NOMO-1 (cell line): ENCODE results near the gene XKR3.
"Not testable (repeated sequence)": the region's sequence is repeated elsewhere in the genome, so short reads cannot be mapped to it uniquely, and the experiment has no call there.

Source experiments
- DNase-seq, 2 experiments: peaks; one replicate each; lab custom pipeline; 2025; ENCODE audit not compliant: unreplicated experiment in 2 of 2; lab: John Stamatoyannopoulos, UW

Gene XKR3

DNA sequence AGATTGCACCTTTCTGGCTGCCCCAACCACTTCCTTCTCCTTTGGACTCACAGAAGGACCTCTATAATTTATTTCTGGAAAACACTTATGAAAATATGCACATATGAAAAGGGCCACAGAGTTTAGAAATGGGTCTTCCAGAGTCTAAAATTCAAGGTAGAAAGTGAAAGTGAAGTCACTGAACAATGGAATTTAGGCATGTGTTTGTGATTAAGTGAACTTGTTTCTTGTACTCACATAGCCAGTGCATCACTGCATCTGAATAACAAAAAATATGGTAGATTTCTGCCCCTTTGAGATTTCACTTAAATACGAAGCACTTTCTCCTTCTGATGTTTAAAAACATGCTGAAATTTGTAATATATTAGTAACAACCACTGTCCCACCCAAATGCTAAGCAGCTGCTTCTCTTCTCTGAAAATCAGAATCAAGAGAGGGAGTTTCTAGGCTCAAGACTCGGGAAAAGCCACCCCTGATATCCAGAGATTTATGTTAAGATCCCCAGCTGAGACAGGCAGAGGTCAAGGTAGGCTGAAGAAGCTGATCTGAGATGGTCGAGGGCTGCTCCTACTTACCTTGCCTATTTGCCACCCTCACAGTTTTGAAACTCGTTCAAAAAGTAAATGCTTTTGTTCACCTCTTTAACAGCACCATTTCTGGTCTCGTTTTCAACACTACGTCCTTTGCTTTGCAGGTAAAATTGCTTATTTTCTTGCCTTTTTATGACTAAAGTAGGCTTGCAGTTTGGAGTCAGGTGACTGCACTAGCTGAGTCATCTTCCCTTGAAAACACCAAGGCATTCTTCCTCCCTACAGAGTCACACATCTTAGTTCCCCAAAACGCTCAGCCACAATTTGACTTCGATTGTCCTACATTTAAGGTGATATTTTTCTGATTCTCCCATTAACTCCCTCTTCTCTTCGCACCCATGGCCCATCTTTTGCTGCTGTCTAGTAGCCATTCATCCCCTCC, at the start of gene XKR3:
XKR3 (minus strand) TSS at position 696 of the 972 bp plus-strand sequence. CDS start 17,338 bp downstream, outside the sequence.
- DNase-seq: peak; percentile 63 to 91

DNA sequence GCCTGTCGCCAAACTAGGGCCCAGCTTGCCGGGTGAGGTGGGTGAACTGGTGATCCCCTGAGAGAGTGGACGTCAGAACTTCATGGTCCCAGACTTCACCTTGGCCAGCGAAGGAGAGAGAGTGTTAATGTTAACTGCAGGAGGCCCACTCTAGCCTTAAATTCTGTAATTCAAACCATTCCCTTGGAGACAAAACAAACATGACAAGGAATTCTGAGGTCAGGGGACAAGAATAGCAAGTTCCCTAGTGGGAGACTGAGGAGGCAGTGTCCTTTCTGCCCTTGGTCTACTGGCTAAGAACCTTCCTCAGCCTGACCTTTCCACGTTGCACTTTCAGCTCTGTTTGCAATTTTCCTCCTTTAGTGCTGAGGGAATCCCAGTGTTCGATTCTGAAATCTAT, 44.4 kb upstream of the XKR3 start:
- not testable (repeated sequence) for DNase-seq

DNA sequence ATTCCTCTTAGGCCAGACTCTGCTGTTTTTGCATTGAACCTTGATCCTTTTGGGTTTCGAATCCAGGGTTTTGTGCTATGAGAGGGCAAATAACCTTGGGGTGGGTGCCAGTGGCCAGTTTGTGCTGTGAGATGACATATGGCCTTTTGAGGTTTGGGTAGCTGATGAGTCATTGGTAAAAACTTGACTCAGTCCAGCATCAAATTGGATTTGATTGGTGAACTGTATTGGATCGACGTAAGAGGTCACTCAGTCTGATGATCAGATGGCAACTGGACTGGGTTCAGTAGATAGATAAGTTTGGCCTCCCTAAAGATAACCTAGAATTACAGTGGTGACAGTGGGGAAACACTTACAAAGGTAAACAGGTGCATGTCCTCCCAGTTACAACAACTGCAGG, 41.0 kb upstream of the XKR3 start:
- no peak for DNase-seq

DNA sequence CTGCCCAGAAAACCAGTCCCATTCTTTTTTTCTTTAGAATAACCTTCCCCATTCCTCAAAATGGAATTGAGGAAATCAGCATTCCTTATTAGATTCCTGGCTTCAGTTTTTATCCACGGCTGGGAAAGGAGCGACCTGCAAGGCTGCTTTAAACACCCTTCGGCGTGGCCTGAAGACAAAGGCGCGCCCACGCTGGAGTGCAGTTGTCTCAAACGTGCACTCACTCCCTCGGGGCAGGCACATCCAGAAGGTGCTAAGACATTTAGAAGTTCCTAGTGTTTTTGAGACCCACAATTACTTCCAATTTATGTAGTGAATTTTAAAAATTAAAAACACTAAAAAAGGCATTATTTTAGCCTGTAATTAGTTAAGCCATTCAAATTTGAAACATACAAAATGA, 31.6 kb upstream of the XKR3 start:
- not testable (repeated sequence) for DNase-seq

DNA sequence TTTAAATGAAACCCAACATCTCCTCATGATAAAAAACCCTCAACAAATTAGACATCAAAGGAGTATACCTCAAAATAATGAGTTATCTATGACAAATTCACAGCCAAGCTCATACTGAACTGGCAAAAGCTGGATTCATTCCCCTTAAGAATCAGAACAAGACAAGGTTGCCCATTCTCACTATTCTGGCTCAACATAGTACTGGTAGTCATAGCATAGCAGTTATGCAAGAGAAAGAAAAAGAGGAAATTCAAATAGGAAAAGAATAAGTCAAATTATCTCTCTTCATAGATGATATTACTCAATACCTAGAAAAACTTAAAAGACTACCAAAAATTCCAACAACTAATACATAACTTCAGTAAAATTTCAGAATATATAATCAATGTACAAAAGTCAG, 29.4 kb upstream of the XKR3 start:
- peak in 1 of 2 experiments; percentile 88 for DNase-seq

DNA sequence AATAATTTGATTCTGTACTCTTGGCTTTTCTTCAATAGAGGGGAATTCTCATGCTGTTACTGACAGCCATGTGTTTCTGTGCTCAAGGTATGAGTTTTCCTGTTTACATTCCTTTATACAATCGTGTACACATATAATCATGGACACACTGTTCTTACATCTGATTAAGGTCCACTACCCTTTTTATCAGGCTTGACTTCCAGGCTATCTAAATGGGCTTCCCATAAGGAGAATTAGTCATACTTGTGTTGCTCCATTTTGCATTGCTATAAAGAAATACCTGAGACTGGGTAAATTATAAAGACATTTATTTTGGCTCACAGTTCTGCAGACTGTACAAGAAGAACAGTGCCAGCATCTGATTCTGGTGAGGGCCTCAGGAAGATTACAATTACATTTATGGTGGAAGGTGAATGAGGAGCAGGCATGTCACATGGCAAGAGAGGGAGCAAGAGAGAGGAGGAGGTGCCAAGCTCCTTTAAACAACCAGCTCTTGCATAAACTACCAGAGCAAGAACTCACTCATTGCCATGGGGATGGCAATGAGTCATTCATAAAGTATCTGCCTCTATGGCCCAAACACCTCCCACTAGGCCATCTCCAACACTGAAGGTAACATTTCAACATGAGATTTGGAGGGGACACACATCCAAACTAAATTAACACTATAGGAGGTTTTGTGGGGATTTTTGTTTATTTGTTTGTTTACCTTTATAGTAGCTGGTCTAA, 26.2 kb upstream of the XKR3 start:
- DNase-seq: not testable (repeated sequence)

DNA sequence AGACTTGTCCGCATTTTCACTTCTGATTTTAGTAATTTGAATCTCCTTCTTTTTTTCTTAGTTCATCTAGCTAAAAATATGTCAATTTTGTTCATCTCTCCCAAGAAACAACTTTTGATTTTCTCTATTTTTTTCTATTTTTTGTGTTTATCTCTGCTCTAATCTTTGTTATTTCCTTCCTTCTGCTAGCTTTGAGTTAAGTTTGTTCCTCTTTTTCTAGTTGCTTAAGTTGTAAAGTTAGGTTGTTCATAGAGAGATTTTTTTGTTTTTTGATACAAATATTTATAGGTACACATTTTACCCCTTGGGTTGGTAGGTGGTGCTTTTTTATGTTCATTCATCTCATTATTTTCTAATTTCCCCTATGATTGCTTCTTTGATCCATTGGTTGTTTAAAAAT, 22.1 kb upstream of the XKR3 start:
- peak in 1 of 2 experiments; percentile 64 for DNase-seq

DNA sequence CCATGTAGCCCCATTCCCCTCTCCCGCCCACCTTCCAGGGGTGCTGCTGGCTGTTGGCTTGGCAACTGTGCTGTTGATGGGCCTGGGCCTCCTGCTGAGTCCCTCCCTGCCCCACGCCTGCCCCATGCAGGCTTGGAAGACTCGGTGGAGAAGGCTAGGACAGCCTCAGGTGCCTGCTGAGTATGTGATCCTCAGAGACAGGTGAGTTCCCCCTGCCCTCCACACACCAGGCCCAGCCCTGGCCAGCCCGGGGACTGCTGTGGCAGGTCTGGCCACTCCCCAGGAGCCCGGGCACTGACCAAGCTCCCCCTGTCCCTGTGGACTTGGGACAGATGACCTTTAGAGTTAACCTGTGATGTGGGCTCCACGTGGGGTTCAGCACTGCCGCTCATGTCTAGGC, 20.7 kb upstream of the XKR3 start:
- no peak for DNase-seq

DNA sequence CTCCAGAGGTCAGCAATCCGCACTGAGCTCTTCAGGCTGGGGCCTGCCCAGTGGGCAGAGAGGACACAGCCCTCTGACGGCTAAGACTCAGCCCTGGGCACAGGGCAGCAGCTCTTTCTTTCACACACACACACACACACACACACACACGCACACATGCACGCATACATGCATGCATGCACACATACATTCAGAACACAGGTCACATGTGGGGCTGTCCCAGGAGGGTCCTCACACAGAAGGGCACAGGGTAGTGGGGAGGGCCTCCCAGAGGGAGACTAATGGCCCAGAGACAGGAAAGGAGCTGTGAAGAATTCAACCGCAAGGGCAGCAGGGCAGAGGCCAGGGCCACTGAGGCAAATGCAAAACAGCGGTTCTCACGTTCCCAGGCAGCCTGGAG, 20.3 kb upstream of the XKR3 start:
- no peak for DNase-seq

- DNase-seq: no peak
Observed at GRCh38 chr22:16844529-16844928, 19.3 kb upstream of the XKR3 start.

DNA sequence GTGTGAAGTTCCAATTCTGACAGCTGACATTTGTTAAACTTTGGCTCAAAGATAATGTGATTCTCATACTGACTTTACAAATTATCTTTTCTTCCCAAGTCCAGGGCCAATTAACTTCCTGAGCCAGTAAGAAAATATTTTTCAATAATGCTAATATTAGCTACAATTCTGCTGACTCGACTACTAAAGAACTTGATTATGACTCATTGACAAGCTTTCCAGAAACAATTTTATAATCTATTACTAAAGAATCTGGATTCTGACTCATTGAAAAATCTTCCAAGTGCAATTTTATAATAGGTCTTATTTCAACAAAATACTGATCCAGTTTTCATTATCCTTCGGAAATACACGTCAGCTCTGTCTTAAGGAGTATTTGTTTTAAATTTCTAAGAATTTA, 12.9 kb upstream of the XKR3 start:
- no peak for DNase-seq

DNA sequence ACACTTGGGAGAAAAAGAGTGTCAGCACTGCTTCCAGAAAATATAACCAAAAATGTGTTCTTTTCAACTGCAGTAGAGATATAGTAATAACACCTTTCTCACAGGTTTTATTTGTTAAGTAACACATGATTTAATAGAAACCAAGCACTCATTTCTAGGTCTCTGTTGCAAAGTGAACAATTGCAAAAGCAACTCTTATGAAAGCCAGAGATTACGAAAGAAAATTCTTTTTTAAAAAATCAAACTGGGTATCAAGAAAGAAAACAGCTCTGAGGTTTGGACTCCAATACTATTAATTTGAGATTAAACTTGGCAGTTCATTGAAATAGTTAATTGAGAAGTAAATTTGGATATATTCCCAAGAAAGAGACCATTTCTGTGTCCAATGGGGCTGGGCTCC, 9.8 kb upstream of the XKR3 start:
- DNase-seq: peak in 1 of 2 experiments; percentile 37

- DNase-seq: no peak
Observed at GRCh38 chr22:16831257-16831656, 6.0 kb upstream of the XKR3 start.

DNA sequence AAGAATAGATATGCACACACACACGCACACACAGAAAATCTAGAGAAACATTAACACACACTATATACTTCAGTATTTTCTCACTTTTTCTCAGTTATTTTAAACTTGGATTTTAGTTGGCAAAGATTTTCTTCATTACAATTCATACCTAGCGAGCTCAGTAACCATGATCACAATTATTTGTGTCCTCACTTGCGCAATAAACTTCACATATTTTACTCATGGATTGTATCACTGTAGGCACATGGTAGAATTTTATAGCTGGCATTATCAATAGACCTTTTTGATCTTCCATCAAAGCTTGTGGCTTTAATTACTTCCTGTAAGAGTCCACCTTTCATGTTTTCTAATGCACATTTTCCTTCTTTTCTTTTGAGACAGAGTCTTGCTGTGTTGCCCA, 4.8 kb upstream of the XKR3 start:
- DNase-seq: no peak

DNA sequence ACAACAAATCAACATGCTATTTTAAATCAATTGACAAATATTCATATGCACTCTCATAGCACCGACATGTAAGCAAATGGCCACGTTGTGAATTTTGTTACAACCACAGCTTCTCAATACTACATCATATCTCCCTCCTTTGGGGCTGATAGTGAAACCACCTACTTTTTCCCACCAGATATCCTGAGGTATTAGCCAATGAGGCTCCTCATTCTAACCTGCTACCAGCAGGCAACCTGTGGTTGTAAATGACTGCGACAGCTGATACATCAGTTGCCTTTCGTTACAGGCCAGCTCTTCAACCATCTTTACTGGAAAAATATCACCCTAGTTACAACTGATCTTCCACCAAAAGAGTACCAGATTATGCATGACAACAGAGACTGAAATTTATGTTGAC, 3.7 kb upstream of the XKR3 start:
- DNase-seq: no peak

DNA sequence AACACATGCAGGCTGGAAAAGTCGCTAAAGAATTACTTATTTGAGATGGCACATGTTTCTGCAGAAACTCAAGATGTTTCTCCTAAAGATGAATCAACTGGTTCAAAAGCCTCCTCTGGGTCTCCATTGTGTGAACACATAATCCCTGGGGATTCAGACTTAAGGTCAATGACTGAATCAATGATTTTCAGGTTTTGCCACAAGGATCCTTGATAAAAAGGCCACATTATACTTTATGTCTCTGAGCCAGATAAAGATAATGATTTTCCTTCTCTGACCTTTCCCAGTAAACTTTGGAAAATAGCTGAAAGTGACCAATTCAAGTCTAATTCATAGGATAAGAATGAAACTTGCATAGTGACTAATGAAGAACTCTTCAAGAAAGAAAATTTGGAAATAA, 2.3 kb upstream of the XKR3 start:
- no peak for DNase-seq

DNA sequence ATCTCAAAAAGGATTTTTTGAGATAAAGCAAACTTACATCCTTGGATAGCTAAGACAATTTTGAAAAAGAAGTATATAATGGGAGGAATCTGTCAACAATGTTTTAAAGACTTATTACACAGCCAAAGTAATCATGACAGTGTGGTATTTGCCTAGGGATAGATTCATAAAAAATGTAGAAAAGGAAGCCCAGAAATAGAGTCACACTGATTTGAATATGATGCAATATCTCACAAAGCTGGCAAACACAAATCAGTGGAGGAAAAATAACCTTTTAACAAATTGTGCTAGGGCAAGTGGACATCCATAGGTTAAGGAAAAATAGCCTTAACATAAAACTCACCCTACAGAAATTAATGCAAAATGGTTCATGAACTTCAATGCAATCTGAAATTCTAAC, 6.0 kb downstream of the XKR3 start:
- peak; percentile 32 to 76 for DNase-seq

GRCh38 chr22:16818538-16818937, 6.7 kb downstream of the XKR3 start:
- DNase-seq: no peak

DNA sequence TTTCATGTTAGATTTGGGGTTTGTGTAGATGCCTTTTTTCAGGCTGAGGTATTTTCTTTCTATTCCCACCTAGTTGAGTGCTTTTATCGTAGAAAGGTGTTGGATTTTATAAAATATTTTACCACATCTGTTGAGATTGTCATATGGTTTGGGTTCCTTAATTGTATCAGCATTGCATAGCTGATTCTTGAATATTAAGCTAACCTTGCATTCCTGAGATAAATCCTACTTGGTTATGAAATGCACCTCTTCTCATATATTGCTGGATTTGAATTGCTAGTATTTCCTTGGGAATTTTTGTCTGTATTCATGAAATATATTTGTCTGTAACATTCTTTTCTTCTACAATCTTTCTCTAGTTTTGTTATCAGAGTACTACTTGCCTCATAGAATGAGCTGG, 10.1 kb downstream of the XKR3 start:
- no peak for DNase-seq

DNA sequence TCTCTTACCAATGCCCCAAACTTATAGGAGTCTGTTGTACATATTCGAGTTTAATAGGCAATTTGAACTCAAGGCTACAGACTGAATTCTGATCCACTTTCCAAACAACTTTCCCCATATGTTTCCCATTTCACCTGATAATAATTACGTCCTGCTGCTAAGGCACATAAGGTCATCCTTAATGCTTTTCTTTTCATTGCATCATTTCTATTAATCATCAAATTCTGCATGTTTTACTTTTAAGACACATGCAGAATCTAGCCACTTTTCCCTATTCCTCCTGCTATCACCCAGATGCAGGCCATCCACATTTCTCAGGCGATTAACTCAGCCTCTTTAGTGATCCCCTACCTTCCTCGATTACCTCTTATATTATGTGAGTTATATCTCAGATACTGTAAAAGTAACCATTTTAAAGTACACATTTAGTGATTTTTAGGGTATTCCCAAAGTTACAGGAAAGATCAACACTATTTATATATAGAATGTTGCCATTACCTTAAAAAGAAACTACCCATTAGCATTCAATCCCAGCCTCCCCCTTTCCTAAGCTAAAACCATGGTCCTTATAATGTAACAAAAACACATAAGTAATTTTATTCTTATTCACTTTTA, 14.9 kb downstream of the XKR3 start:
- no peak for DNase-seq

DNA sequence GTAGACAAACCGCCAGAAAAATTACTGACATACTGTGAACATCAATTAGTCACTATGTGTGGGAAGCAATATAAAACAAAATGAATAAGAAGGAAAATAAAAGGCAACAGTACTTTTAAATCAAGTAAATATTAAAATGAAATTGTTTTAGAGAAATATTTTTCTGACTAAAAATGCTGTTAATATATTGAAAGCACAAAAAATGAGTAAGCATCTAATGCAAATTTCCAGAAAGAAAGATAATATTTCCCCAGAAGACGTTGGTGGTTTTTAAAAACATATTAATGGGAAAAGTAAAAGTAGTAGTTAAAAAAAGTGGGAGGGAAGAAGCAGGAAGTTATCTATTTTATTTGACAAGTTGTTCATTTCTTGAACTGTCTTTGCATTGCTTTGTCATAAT, 16.5 kb downstream of the XKR3 start:
- DNase-seq: no peak
